AG04450 (cell line): ENCODE data around the gene RAVER1. TPM values are rescaled to one million over a fixed set of nuclear protein-coding genes. Genes with fewer than 3 reads are reported as not detected.
A peak's percentile ranks its signal among the peaks of the same experiment; 100 is the strongest.

Source experiments
- CTCF ChIA-PET: fragments of 300-600, 350-600 bp; formaldehyde crosslinking; extraction: SDS; loops from one replicate; lab custom pipeline; 2022; ENCODE audit warnings: antibody characterized with exemption, inconsistent platforms; lab: Charles Lee
- POLR2A ChIA-PET: fragments of 350-600 bp; formaldehyde crosslinking; extraction: SDS; loops from one replicate; lab custom pipeline; 2021; ENCODE audit warnings: antibody characterized with exemption, inconsistent platforms; lab: Yijun Ruan, JAX
- DNase-seq: peaks from one replicate; pipeline ENCODE4 v3.0.0-alpha.2; 2011; ENCODE audit warnings: low read depth, low spot score
- H3K27ac ChIP-seq: one replicate; pipeline ENCODE4 v1.5.1; 2012; ENCODE audit warnings: low read depth, low read length, control low read depth
- H3K27me3 ChIP-seq: one replicate; pipeline ENCODE4 v1.6.0; 2012; ENCODE audit warnings: low read length; ENCODE audit not compliant: control insufficient read depth, insufficient read depth
- H3K4me3 ChIP-seq: 2 replicates; pipeline ENCODE4 v1.5.1; 2011; ENCODE audit warnings: mild to moderate bottlenecking, low read depth, low read length, control low read depth
- H3K9me3 ChIP-seq: 2 replicates; pipeline ENCODE4 v1.5.1; 2012; ENCODE audit warnings: low read length; ENCODE audit not compliant: control insufficient read depth, insufficient read depth
- polyA plus RNA-seq: library from polyadenylated mRNA; depleted of rRNA; stranded (reverse); fragments of >200 nt; gene quantifications from 2 replicates; pipeline ENCODE4 v1.2.3, GENCODE V29; 2011
- TF ChIP-seq, protein P1 (sequence below): IDR thresholded peaks from 2 replicates; pipeline ENCODE4 v1.5.1; 2011; ENCODE audit warnings: low read depth, low read length, control low read depth, inconsistent platforms

Gene RAVER1
- polyA plus RNA-seq, 1 experiment: 2.2 TPM

DNA sequence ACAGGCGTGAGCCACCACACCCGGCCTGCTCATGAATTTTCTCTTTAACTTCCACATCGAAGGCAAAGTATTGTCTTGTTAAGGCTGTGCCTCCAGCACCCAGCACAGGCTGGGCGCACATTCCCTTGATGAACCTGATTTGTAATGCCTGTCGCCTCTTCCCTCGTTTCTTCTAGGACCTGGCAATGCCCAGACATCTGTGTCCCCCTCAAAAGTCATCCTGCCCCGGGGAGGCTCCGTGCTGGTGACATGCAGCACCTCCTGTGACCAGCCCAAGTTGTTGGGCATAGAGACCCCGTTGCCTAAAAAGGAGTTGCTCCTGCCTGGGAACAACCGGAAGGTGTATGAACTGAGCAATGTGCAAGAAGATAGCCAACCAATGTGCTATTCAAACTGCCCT, 58.7 kb downstream of the RAVER1 start:
- Histone ChIP-seq H3K4me3 (no peak overlapping the region), H3K27ac (peak overlapping the region; percentile 11), H3K9me3 (no peaks in the 10 kb centered on the region; the same call in 1 of the 2 replicates), H3K27me3 (no peaks in the 10 kb centered on the region)
- DNase-seq: no peak
- TF ChIP-seq, protein P1, sequence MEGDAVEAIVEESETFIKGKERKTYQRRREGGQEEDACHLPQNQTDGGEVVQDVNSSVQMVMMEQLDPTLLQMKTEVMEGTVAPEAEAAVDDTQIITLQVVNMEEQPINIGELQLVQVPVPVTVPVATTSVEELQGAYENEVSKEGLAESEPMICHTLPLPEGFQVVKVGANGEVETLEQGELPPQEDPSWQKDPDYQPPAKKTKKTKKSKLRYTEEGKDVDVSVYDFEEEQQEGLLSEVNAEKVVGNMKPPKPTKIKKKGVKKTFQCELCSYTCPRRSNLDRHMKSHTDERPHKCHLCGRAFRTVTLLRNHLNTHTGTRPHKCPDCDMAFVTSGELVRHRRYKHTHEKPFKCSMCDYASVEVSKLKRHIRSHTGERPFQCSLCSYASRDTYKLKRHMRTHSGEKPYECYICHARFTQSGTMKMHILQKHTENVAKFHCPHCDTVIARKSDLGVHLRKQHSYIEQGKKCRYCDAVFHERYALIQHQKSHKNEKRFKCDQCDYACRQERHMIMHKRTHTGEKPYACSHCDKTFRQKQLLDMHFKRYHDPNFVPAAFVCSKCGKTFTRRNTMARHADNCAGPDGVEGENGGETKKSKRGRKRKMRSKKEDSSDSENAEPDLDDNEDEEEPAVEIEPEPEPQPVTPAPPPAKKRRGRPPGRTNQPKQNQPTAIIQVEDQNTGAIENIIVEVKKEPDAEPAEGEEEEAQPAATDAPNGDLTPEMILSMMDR: no peak
- ChIA-PET CTCF (no interaction called here), POLR2A (interaction anchor here (1.2 kb wide), 1 partner anchor 114 kb away, joined by 3 read pairs; no protein-coding TSS in a partner anchor)

DNA sequence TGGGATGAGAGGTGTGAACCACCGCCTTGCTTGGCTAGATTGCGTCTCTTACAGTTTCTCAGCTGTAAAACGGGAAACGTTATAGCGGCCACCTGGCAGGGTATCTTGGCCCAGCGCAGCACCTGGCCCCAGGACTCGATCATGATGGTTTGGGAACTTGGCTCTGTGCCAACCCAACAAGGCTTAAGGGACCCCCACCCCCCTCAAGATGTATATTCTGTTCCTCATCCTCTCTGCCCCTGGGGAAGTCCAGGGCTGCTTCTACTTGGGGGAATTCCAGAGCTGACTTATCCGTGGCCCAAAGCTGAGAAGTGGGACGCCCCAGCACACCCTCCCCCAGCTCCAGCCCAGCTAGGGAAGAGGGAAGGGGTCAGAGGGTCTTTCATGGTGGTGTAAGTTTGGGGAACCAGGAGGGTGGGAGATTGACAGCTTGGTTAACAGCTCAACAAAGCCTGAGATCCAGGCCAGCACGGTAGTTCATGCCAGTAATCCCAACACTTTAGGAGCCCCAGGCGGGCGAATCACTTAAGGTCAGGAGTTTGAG, 61.7 kb downstream of the RAVER1 start:
- POLR2A ChIA-PET: interaction anchor here (0.8 to 3.3 kb wide), 8 partner anchors 13 to 119 kb away, joined by 3 to 17 read pairs (median 5); partner anchors contain the start of genes ICAM4, ICAM5 and RAVER1
- Histone ChIP-seq H3K27ac (no peak overlapping the region), H3K27me3 (no peaks in the 10 kb centered on the region), H3K4me3 (peak overlapping the region; percentile 63), H3K9me3 (no peaks in the 10 kb centered on the region; the same call in 1 of the 2 replicates)
- CTCF ChIA-PET: interaction anchor here (1.5 to 5.9 kb wide), 5 partner anchors 12 to 120 kb away, joined by 5 to 85 read pairs (median 30); partner anchors contain the start of gene RAVER1
- TF ChIP-seq, protein P1: no peak
- DNase-seq: no peak

DNA sequence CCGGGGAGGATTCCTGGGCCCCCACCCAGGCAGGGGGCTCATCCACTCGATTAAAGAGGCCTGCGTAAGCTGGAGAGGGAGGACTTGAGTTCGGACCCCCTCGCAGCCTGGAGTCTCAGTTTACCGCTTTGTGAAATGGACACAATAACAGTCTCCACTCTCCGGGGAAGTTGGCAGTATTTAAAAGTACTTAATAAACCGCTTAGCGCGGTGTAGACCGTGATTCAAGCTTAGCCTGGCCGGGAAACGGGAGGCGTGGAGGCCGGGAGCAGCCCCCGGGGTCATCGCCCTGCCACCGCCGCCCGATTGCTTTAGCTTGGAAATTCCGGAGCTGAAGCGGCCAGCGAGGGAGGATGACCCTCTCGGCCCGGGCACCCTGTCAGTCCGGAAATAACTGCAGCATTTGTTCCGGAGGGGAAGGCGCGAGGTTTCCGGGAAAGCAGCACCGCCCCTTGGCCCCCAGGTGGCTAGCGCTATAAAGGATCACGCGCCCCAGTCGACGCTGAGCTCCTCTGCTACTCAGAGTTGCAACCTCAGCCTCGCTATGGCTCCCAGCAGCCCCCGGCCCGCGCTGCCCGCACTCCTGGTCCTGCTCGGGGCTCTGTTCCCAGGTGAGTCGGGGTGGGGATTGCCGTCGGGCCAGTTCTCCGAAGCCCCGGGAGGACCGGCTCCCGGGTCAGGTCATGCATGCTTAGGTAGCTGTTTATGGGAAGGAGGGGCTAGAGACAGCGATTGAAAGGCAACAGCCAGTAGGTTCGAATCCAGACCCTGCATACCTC, 62.5 kb downstream of the RAVER1 start, which contains the start of gene ICAM1:
Gene ICAM1, plus strand, starts transcription at position 505 of the 779 bp plus-strand sequence. Its CDS starts 40 bp downstream, at position 545.
- ChIA-PET CTCF (interaction anchor here (1.5 to 5.9 kb wide), 5 partner anchors 11 to 121 kb away, joined by 5 to 85 read pairs (median 30); partner anchors contain the start of gene RAVER1), POLR2A (interaction anchor here (0.7 to 3.3 kb wide), 9 partner anchors 9 to 120 kb away, joined by 3 to 17 read pairs (median 5); partner anchors contain the start of genes ICAM4, ICAM5 and TYK2)
- H3K27ac ChIP-seq: peak within 1 kb of the TSS; percentile 39
- TF ChIP-seq, protein P1: no peak
- peak within 1 kb of the TSS; percentile 63 for H3K4me3 ChIP-seq
- H3K9me3 ChIP-seq: no peaks in the 10 kb centered on the region; the same call in 1 of the 2 replicates
- no peaks in the 10 kb centered on the region for H3K27me3 ChIP-seq
- DNase-seq: no peak

DNA sequence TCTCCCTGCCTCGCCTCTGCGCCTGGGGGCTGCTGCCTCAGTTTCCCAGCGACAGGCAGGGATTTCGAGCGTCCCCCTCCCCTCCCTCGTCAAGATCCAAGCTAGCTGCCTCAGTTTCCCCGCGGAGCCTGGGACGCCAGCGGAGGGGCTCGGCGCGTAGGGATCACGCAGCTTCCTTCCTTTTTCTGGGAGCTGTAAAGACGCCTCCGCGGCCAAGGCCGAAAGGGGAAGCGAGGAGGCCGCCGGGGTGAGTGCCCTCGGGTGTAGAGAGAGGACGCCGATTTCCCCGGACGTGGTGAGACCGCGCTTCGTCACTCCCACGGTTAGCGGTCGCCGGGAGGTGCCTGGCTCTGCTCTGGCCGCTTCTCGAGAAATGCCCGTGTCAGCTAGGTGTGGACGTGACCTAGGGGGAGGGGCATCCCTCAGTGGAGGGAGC, 63.1 kb downstream of the RAVER1 start:
- Histone ChIP-seq H3K4me3 (peak overlapping the region; percentile 63), H3K27ac (peak overlapping the region; percentile 39), H3K9me3 (no peaks in the 10 kb centered on the region; the same call in 1 of the 2 replicates), H3K27me3 (no peaks in the 10 kb centered on the region)
- DNase-seq: no peak
- ChIA-PET POLR2A (interaction anchor here (1.0 to 3.3 kb wide), 5 partner anchors 16 to 35 kb away, joined by 4 to 17 read pairs (median 11); partner anchors contain the start of genes ICAM4 and ICAM5), CTCF (interaction anchor here (1.0 to 5.9 kb wide), 6 partner anchors 10 to 131 kb away, joined by 4 to 85 read pairs (median 18); no protein-coding TSS in a partner anchor)
- TF ChIP-seq, protein P1: no peak
